Suprapubic skin (tissue), 4 donors: ENCODE measurements around the gene CLEC4D.
"Not testable (repeated sequence)": the region's sequence is repeated elsewhere in the genome, so short reads cannot be mapped to it uniquely, and the experiment has no call there.

Source experiments
- CTCF ChIP-seq, 2 donors: fragments of 200-600 bp in 1 of 2; fragments of 450-650 bp in 1 of 2; sonication (generic) in 1 of 2; IDR thresholded peaks; one replicate each; pipeline ENCODE4 v1.5.1; 2016 to 2019; ENCODE audit warnings: antibody characterized with exemption in 2 of 2, mild to moderate bottlenecking in 1 of 2, moderate library complexity in 1 of 2
- POLR2A ChIP-seq, 2 donors: fragments of 450-650 bp; IDR thresholded peaks; one replicate each; pipeline ENCODE4 v1.6.1; 2017; ENCODE audit warnings: antibody characterized with exemption in 2 of 2, mild to moderate bottlenecking in 2 of 2, moderate library complexity in 2 of 2
- POLR2AphosphoS5 ChIP-seq, 3 donors: sonication (generic); formaldehyde crosslinking; IDR thresholded peaks; one replicate each; pipeline ENCODE4 v1.6.1; 2017; ENCODE audit warnings: antibody characterized with exemption in 3 of 3

GRCh38 chr12:8566052-8566451 lies 52.7 kb downstream of the CLEC4D start:
- TF ChIP-seq POLR2A, CTCF, POLR2AphosphoS5 (IDR thresholded peaks at IDR 0.05): not testable (repeated sequence)
